Neural progenitor cell (in vitro differentiated cells): ENCODE results near the gene RAN. TPM values are rescaled to one million over a fixed set of nuclear protein-coding genes. Genes with fewer than 3 reads are reported as not detected.

ENCODE experiments used
- DNase-seq: peaks from one replicate; pipeline ENCODE4 v3.0.0-alpha.2; 2016; ENCODE audit warnings: low spot score
- H2AFZ ChIP-seq: fragments of 200-600 bp; sonication (generic); replicated peaks from 2 replicates; pipeline ENCODE4 v1.6.1; 2016; ENCODE audit warnings: antibody characterized with exemption
- H3F3A ChIP-seq: fragments of 200-600 bp; sonication (generic); 2 replicates; pipeline ENCODE4 v1.6.1; 2016; ENCODE audit warnings: antibody characterized with exemption, low read depth
- H3K27ac ChIP-seq: fragments of 200-600 bp; sonication (generic); 2 replicates; pipeline ENCODE4 v1.5.1; 2016; ENCODE audit warnings: mild to moderate bottlenecking
- H3K27me3 ChIP-seq: fragments of 200-600 bp; sonication (generic); 2 replicates; pipeline ENCODE4 v1.6.1; 2016; ENCODE audit warnings: mild to moderate bottlenecking, moderate library complexity
- H3K36me3 ChIP-seq: fragments of 200-600 bp; sonication (generic); 2 replicates; pipeline ENCODE4 v1.5.1; 2016
- H3K4me1 ChIP-seq: fragments of 200-600 bp; sonication (generic); 2 replicates; pipeline ENCODE4 v1.6.1; 2016; ENCODE audit warnings: mixed run types
- H3K4me2 ChIP-seq: fragments of 200-600 bp; sonication (generic); 2 replicates; pipeline ENCODE4 v1.6.1; 2016
- H3K4me3 ChIP-seq: fragments of 200-600 bp; sonication (generic); 2 replicates; pipeline ENCODE4 v1.5.1; 2016
- H3K79me2 ChIP-seq: fragments of 200-600 bp; sonication (generic); 2 replicates; pipeline ENCODE4 v1.6.1; 2016; ENCODE audit warnings: low read depth
- H3K9ac ChIP-seq: fragments of 200-600 bp; sonication (generic); 2 replicates; pipeline ENCODE4 v1.6.1; 2016
- H3K9me3 ChIP-seq: fragments of 200-600 bp; sonication (generic); 2 replicates; pipeline ENCODE4 v1.5.1; 2016; ENCODE audit warnings: low read depth
- H4K20me1 ChIP-seq: fragments of 200-600 bp; sonication (generic); 2 replicates; pipeline ENCODE4 v1.6.1; 2016; ENCODE audit warnings: low read depth
- H3K27ac Mint-ChIP-seq: 3 replicates; pipeline ENCODE4 v1.8.0; 2021; ENCODE audit warnings: mixed read lengths
- H3K27me3 Mint-ChIP-seq: 2 replicates; pipeline ENCODE4 v1.8.0; 2022; ENCODE audit warnings: low read depth, mild to moderate bottlenecking, inconsistent platforms, moderate library complexity, mixed read lengths; ENCODE audit not compliant: insufficient read depth
- H3K36me3 Mint-ChIP-seq: 3 replicates; pipeline ENCODE4 v1.8.0; 2021; ENCODE audit warnings: mixed read lengths
- H3K4me1 Mint-ChIP-seq: 3 replicates; pipeline ENCODE4 v1.8.0; 2021; ENCODE audit warnings: mixed read lengths
- H3K4me3 Mint-ChIP-seq: 3 replicates; pipeline ENCODE4 v1.8.0; 2021; ENCODE audit warnings: mild to moderate bottlenecking, moderate library complexity, mixed read lengths
- H3K9me3 Mint-ChIP-seq: 3 replicates; pipeline ENCODE4 v1.8.0; 2020; ENCODE audit warnings: mixed read lengths
- EZH2 ChIP-seq: fragments of 200-600 bp; sonication (generic); IDR thresholded peaks from 2 replicates; pipeline ENCODE4 v1.6.1; 2017; ENCODE audit warnings: antibody characterized with exemption, mild to moderate bottlenecking, moderate library complexity
- EZH2phosphoT487 ChIP-seq: fragments of 200-600 bp; sonication (generic); IDR thresholded peaks from 2 replicates; pipeline ENCODE4 v1.6.1; 2017; ENCODE audit warnings: antibody characterized with exemption
- total RNA-seq: library from RNA; depleted of rRNA; stranded (reverse); fragments of >200 nt; gene quantifications from 2 replicates; pipeline ENCODE4 v1.2.3, GENCODE V29; 2015; ENCODE audit warnings: low replicate concordance
- TF ChIP-seq, protein P1 (sequence below): fragments of 200-600 bp; sonication (generic); IDR thresholded peaks from 2 replicates; pipeline ENCODE4 v1.5.1; 2017; ENCODE audit warnings: antibody characterized with exemption, mild to moderate bottlenecking

Gene RAN
- total RNA-seq, 1 donor from 2014 or later, result 1,370 TPM

DNA sequence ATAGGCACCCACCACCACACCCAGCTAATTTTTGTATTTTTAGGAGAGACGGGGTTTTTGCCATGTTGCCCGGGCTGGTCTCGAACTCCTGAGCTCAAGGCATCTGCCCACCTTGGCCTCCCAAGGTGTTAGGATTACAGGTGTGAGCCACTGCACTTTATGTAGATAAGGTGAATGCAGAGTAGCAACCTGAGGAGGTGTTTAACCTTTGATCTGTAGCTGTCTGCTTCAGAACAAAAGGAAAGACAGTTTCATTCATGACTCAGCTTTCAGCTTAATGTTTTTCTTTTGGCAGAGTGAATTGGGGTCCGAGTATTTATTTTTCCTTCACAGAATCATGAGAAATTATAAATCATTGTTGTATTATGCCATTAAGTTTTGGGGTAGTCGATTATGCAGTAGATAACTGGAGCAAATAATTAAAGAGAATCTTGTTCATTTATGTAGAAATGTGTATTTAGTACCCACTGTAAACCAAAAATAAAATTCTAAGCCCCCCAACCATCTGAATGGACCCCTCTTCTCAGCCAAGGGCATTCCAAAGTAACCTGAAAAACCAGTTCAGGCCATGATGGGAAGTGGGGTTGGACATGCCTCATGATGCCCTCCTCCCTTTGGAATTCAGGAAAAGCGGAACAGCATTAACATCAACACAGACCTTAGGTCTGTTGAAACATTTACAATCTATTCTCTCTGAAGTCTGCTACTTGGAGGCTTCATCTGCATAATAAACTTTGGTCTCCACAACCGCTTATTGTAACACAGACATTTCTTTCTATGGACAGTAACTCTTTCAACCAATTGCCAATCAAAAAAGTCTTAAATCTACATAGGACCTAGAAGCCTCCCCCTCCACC is 22.1 kb upstream of the RAN start:
- Histone ChIP-seq H3K4me2 (no peak overlapping the region), H3K27ac (no peak overlapping the region), H2AFZ (no peak overlapping the region), H4K20me1 (no peaks in the 10 kb centered on the region), H3F3A (peaks cover 20% of the 10 kb centered on the region), H3K4me1 (peaks cover 8% of the 10 kb centered on the region), H3K79me2 (no peaks in the 10 kb centered on the region), H3K27me3 (no peaks in the 10 kb centered on the region), H3K4me3 (no peak overlapping the region), H3K9ac (no peak overlapping the region), H3K9me3 (no peaks in the 10 kb centered on the region), H3K36me3 (no peaks in the 10 kb centered on the region)
- Mint-ChIP-seq H3K27me3 (peaks cover 28% of the 10 kb centered on the region), H3K9me3 (peaks cover 3% of the 10 kb centered on the region), H3K27ac (peak overlapping the region; percentile 72), H3K4me3 (no peak overlapping the region), H3K4me1 (peaks cover 30% of the 10 kb centered on the region), H3K36me3 (no peaks in the 10 kb centered on the region)
- TF ChIP-seq EZH2phosphoT487, result no peak
- TF ChIP-seq, protein P1, sequence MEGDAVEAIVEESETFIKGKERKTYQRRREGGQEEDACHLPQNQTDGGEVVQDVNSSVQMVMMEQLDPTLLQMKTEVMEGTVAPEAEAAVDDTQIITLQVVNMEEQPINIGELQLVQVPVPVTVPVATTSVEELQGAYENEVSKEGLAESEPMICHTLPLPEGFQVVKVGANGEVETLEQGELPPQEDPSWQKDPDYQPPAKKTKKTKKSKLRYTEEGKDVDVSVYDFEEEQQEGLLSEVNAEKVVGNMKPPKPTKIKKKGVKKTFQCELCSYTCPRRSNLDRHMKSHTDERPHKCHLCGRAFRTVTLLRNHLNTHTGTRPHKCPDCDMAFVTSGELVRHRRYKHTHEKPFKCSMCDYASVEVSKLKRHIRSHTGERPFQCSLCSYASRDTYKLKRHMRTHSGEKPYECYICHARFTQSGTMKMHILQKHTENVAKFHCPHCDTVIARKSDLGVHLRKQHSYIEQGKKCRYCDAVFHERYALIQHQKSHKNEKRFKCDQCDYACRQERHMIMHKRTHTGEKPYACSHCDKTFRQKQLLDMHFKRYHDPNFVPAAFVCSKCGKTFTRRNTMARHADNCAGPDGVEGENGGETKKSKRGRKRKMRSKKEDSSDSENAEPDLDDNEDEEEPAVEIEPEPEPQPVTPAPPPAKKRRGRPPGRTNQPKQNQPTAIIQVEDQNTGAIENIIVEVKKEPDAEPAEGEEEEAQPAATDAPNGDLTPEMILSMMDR, result no peak
- no peak for TF ChIP-seq EZH2
- DNase-seq, result no peak

DNA sequence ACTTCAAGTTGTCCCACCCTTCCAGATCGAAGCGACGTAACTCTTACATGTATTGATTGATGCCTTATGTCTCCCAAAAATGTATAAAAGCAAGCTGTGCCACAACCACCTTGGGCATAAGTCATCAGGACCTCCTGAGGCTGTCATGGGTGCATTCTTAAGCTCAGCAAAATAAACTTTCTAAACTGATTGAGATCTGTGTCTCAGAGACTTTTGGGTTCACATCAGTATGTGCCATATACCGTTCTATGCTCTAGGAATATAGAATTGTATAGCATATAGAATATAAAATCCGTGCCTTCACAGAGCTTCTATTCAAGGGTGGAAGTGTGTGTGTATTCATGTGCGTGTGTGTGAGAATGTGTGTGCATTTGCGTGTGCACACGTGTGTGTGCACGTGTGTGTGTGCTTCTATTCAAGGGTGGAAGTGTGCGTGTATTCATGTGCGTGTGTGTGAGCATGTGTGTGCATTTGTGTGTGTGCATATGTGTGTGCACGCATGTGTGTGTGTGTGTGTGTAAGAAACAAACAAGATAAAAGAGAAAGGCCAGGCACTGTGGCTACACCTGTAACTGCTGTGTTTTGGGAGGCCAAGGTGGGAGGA is 21.3 kb upstream of the RAN start:
- Histone ChIP-seq H3K27me3 (no peaks in the 10 kb centered on the region), H3K9ac (no peak overlapping the region), H3K79me2 (no peaks in the 10 kb centered on the region), H3K4me3 (no peak overlapping the region), H3K4me1 (peaks cover 8% of the 10 kb centered on the region), H3K27ac (no peak overlapping the region), H2AFZ (no peak overlapping the region), H4K20me1 (no peaks in the 10 kb centered on the region), H3F3A (peaks cover 20% of the 10 kb centered on the region), H3K36me3 (no peaks in the 10 kb centered on the region), H3K4me2 (no peak overlapping the region), H3K9me3 (no peaks in the 10 kb centered on the region)
- peaks cover 30% of the 10 kb centered on the region for H3K4me1 Mint-ChIP-seq
- peak overlapping the region; percentile 22 for H3K4me3 Mint-ChIP-seq
- DNase-seq, result no peak
- no peaks in the 10 kb centered on the region for H3K36me3 Mint-ChIP-seq
- TF ChIP-seq EZH2phosphoT487, result no peak
- TF ChIP-seq, protein P1, result no peak
- no peak for TF ChIP-seq EZH2
- peak overlapping the region; percentile 72 for H3K27ac Mint-ChIP-seq
- H3K9me3 Mint-ChIP-seq, result peaks cover 3% of the 10 kb centered on the region
- peaks cover 28% of the 10 kb centered on the region for H3K27me3 Mint-ChIP-seq

- no peak overlapping the region for H2AFZ ChIP-seq
- H3K27me3 ChIP-seq, result no peaks in the 10 kb centered on the region
- no peak overlapping the region for H3K27ac Mint-ChIP-seq
- H3F3A ChIP-seq, result peaks cover 20% of the 10 kb centered on the region
- H3K4me2 ChIP-seq, result no peak overlapping the region
- no peaks in the 10 kb centered on the region for H3K36me3 Mint-ChIP-seq
- no peak for DNase-seq
- no peaks in the 10 kb centered on the region for H3K79me2 ChIP-seq
- no peaks in the 10 kb centered on the region for H3K9me3 ChIP-seq
- peaks cover 13% of the 10 kb centered on the region for H3K27me3 Mint-ChIP-seq
- peaks cover 8% of the 10 kb centered on the region for H3K4me1 ChIP-seq
- no peak overlapping the region for H3K4me3 Mint-ChIP-seq
- peaks cover 22% of the 10 kb centered on the region for H3K4me1 Mint-ChIP-seq
- TF ChIP-seq EZH2phosphoT487 (no peak), EZH2 (no peak)
- TF ChIP-seq, protein P1, result no peak
- H3K9ac ChIP-seq, result no peak overlapping the region
- H3K36me3 ChIP-seq, result no peaks in the 10 kb centered on the region
- no peak overlapping the region for H3K4me3 ChIP-seq
- peaks cover 9% of the 10 kb centered on the region for H3K9me3 Mint-ChIP-seq
- no peaks in the 10 kb centered on the region for H4K20me1 ChIP-seq
- H3K27ac ChIP-seq, result no peak overlapping the region
Measured at GRCh38 chr12:130856088-130856487, 15.8 kb upstream of the RAN start.
